Cardiac fibroblast (primary cell): ENCODE measurements around the gene SSTR1.

Source experiments
- DNase-seq, 2 donors: peaks; one replicate each; pipeline versions ENCODE4 v3.0.0 to v3.0.0-alpha.2; 2010; ENCODE audit warnings: low read depth in 2 of 2
- H3K4me3 ChIP-seq, 2 donors: replicated peaks in 1 of 2; 1 replicate in 1 of 2; 2 replicates in 1 of 2; pipeline ENCODE4 v1.5.1; 2011; ENCODE audit warnings: low read depth in 2 of 2, low read length in 2 of 2, mild to moderate bottlenecking in 2 of 2, moderate library complexity in 1 of 2
- TF ChIP-seq, protein P1 (sequence below): IDR thresholded peaks from one replicate; pipeline ENCODE4 v1.5.1; 2011; ENCODE audit warnings: low read depth, mild to moderate bottlenecking, low read length, inconsistent platforms

SSTR1 gene, protein sequence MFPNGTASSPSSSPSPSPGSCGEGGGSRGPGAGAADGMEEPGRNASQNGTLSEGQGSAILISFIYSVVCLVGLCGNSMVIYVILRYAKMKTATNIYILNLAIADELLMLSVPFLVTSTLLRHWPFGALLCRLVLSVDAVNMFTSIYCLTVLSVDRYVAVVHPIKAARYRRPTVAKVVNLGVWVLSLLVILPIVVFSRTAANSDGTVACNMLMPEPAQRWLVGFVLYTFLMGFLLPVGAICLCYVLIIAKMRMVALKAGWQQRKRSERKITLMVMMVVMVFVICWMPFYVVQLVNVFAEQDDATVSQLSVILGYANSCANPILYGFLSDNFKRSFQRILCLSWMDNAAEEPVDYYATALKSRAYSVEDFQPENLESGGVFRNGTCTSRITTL

DNA sequence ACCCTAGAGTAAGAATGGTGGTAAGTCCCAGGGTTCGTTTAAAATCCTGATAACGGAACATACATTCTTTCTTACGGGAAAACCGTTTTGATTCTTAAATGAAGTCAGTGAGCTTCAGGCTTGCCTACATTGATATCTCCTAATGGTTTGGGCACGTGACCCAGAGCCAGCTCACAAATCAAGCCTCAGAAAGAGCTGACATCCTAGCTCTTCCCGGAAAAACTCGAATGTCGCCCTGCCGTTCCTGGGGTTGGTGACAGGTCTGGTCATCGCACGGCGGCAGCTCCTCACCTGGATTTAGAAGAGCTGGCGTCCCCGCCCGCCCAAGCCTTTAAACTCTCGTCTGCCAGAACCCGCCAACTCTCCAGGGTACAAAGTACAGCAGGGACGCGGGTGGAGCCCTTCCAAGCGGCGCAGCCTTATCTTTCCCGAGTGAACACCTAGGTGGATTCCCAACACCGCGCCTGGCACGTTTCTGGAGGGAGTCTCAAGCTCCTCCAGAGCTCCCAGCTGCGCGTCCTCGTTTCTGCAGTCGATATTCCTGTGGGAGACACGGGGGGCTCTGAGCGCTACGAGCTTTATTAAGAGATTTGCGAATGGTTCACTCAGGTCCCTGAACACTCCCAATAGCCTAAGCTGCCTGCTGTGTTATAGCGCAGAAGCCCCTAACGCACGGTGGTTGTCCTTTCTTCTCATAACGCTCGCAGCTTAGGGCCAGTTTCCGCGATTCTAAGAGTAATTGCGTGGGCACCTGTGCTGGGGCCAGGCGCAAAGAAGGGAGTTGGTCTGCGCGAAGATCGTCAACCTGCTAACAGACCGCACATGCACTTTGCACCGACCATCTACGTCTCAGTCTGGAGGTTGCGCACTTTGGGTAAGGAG lies at the start of gene SSTR1:
SSTR1 (plus strand) TSS at position 169 of the 882 bp plus-strand sequence. CDS start 1,486 bp downstream, outside the sequence.
- TF ChIP-seq, protein P1, sequence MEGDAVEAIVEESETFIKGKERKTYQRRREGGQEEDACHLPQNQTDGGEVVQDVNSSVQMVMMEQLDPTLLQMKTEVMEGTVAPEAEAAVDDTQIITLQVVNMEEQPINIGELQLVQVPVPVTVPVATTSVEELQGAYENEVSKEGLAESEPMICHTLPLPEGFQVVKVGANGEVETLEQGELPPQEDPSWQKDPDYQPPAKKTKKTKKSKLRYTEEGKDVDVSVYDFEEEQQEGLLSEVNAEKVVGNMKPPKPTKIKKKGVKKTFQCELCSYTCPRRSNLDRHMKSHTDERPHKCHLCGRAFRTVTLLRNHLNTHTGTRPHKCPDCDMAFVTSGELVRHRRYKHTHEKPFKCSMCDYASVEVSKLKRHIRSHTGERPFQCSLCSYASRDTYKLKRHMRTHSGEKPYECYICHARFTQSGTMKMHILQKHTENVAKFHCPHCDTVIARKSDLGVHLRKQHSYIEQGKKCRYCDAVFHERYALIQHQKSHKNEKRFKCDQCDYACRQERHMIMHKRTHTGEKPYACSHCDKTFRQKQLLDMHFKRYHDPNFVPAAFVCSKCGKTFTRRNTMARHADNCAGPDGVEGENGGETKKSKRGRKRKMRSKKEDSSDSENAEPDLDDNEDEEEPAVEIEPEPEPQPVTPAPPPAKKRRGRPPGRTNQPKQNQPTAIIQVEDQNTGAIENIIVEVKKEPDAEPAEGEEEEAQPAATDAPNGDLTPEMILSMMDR: no peak
- DNase-seq: peak; percentile 12 to 17
- peak within 1 kb of the TSS; percentile 31 to 41 for H3K4me3 ChIP-seq

DNA sequence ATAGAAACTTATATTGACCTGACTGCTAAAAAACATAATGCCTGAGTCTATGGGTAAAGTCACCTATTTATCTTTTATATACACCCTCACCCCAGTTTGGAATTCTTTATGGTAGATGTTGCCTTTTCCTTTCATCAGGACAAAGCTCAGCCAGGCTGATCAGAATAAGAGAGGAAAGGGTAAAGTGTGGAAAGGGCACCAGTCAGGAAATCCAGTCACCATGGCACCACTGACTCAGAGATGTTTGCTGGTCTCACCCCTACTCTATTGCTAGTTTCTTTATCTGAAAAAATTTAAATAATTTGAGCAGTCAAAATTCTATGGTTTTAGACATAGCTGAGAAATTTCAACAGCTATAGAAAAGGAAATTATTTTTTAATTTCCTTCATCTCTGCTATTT lies 49.2 kb upstream of the SSTR1 start:
- no peak for DNase-seq
- TF ChIP-seq, protein P1: no peak
- H3K4me3 ChIP-seq: no peak overlapping the region

DNA sequence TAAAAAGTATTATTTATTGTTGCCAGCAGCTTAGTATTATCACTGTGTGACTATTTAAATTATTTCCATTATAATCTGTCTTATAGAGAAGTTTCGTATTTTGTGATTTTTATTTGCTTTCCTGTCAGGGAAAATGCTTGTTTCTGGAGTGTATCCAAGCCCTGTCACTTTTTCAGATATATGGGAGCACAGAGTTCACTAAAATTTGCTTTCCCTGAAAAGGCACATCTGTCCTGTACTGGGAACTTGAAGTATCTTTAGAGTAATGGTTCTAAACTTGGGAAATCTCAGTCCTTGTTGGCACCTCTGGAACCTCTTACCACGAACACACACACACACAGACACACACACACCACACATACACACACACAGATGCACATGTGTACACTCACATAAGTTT lies 39.3 kb upstream of the SSTR1 start:
- no peak for DNase-seq
- no peak overlapping the region for H3K4me3 ChIP-seq
- TF ChIP-seq, protein P1: no peak

DNA sequence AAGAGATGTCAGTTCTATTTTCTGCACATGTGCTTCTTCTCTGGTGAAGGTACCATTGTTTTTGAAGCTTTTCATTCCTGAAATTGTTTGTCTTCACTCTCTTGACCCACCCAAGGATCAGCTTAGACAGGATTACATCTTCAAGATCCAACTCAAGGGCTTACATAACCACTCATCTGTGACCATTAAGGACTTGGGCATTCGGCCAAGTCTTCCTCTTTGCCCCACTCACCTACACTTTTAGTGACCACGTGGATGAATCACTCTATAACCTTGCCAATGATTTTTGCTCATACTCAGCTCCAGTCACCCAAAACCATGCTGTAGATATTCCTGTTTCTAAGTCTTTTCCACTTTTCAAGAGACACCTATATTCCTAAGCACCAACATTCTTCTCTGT lies 36.5 kb upstream of the SSTR1 start:
- TF ChIP-seq, protein P1: no peak
- peak in 1 of 2 donors; percentile 13 for DNase-seq
- no peak overlapping the region for H3K4me3 ChIP-seq

DNA sequence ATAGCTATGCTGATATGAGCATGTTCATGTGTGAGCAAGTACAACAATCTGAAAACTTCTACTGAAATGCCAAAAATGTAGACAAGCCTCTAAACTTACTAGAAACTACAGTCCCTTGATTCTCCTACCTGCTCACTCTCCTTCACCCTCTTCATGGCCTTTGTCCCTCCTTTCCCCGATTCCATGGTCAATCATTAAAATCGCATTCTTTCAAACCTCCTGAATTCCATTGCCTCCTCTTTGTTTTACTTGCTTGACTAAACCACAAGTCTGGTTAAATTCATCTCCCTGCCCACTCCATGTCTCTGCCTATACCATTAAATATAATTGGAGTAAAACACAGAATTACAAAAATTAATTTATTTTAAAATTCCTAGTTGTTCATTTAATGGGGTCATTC lies 33.0 kb upstream of the SSTR1 start:
- no peak for DNase-seq
- no peak overlapping the region for H3K4me3 ChIP-seq
- TF ChIP-seq, protein P1: no peak

DNA sequence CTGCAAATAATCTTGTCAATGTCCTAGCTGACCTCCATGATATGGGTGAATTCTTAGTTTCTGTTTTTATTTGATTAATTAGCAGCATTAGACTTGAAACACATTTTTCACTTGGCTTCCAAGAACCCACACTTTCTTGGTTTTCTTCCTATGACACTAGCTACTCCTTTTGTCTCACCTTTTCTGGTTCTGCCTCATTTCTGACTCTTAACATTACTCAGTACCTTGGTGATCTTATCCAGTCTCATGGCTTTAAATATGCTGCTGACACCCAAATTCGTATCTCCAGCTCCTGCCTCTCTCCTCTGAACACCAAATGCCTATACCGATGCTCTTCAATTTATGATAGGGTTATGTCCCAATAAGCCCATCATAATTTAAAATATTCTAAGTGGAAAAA lies 32.0 kb upstream of the SSTR1 start:
- H3K4me3 ChIP-seq: no peak overlapping the region
- TF ChIP-seq, protein P1: no peak
- DNase-seq: no peak
